ENCODE results near the gene RPS3A. TPM values are rescaled to one million over a fixed set of nuclear protein-coding genes. Genes with fewer than 3 reads are reported as not detected.

RPS3A gene
- total and polyA plus RNA-seq, 2 of the 13 experiments (the other 11 are each of a cell fraction or from before 2014, with no cell fraction given) = 3,332 to 3,626 TPM

- TF ChIP-seq HNF1A (IDR thresholded peaks at IDR 0.05; ENCODE audit: low read depth) = no peak
- no peak for TF ChIP-seq HNF1A (CRISPR knock-in tag; IDR thresholded peaks at IDR 0.05; ENCODE audit: borderline replicate concordance)
- TF ChIP-seq ZNF816 (CRISPR knock-in tag; IDR thresholded peaks at IDR 0.05; ENCODE audit: borderline replicate concordance) = no peak
- TF ChIP-seq POLR2AphosphoS5 (IDR thresholded peaks at IDR 0.05; ENCODE audit: low read depth, low read length) = no peak
- TF ChIP-seq MAFG (CRISPR knock-in tag; IDR thresholded peaks at IDR 0.05) = no peak
- TF ChIP-seq TFDP1 (CRISPR knock-in tag; IDR thresholded peaks at IDR 0.05; ENCODE audit: borderline replicate concordance) = no peak
- no peak for TF ChIP-seq NR3C1 (CRISPR knock-in tag; IDR thresholded peaks at IDR 0.05)
- no peak for TF ChIP-seq TARDBP (CRISPR knock-in tag; IDR thresholded peaks at IDR 0.05)
- TF ChIP-seq IRF2 (CRISPR knock-in tag; IDR thresholded peaks at IDR 0.05) = no peak
- TF ChIP-seq PCBP2 (optimal IDR thresholded peaks at IDR 0.05; ENCODE audit: low read depth, low read length, poor library complexity, severe bottlenecking) = no peak
- TF ChIP-seq ZBTB42 (CRISPR knock-in tag; IDR thresholded peaks at IDR 0.05) = no peak
- no peak for TF ChIP-seq ZNF839 (CRISPR knock-in tag; IDR thresholded peaks at IDR 0.05; ENCODE audit: borderline replicate concordance)
- TF ChIP-seq RERE (CRISPR knock-in tag; IDR thresholded peaks at IDR 0.05; ENCODE audit: low read depth) = no peak
These were observed 33.9 kb downstream of the RPS3A start (continued) for GRCh38 chr4:151133311-151133710.
